GM19043 (cell line): ENCODE measurements around the gene PPP1R13L.
"Not testable (repeated sequence)": the region's sequence is repeated elsewhere in the genome, so short reads cannot be mapped to it uniquely, and the experiment has no call there.

Experiments used
- ATAC-seq: cut with Tn5 transposase; IDR thresholded peaks from one replicate; pipeline ENCODE4 v1.9.1; 2021; ENCODE audit warnings: low read depth; ENCODE audit not compliant: unreplicated experiment

Gene PPP1R13L

GRCh38 chr19:45349126-45349415 is 55.8 kb downstream of the PPP1R13L start:
- ATAC-seq = no peak

- no peak for ATAC-seq
Measured at GRCh38 chr19:45348367-45349125, 56.3 kb downstream of the PPP1R13L start.

- ATAC-seq = no peak
Measured at GRCh38 chr19:45347570-45348366, 57.1 kb downstream of the PPP1R13L start.

- ATAC-seq = no peak
Measured at GRCh38 chr19:45346449-45346848, 58.4 kb downstream of the PPP1R13L start.

- no peak for ATAC-seq
Measured at GRCh38 chr19:45345506-45345860, 59.4 kb downstream of the PPP1R13L start.

GRCh38 chr19:45344621-45345505 is 60.0 kb downstream of the PPP1R13L start:
- no peak for ATAC-seq

- no peak for ATAC-seq
Measured at GRCh38 chr19:45342911-45343310, 62.0 kb downstream of the PPP1R13L start.

GRCh38 chr19:45340899-45341453 is 63.9 kb downstream of the PPP1R13L start:
- ATAC-seq = no peak

GRCh38 chr19:45340232-45340898 is 64.5 kb downstream of the PPP1R13L start, which contains the start of gene KLC3:
TSS of gene KLC3 (plus strand) at chr19:45340750. CDS start at chr19:45345542, 4,792 bp downstream.
- ATAC-seq = no peak

- no peak for ATAC-seq
Measured at GRCh38 chr19:45339629-45340028, 65.2 kb downstream of the PPP1R13L start.

GRCh38 chr19:45336696-45337251 is 68.1 kb downstream of the PPP1R13L start:
- no peak for ATAC-seq

GRCh38 chr19:45334881-45335280 is 70.0 kb downstream of the PPP1R13L start:
- ATAC-seq = not testable (repeated sequence)

GRCh38 chr19:45333609-45334303 is 71.1 kb downstream of the PPP1R13L start:
- no peak for ATAC-seq

GRCh38 chr19:45331411-45331810 is 73.5 kb downstream of the PPP1R13L start:
- ATAC-seq = no peak
